GM12878 (cell line): ENCODE results near the gene BMAL1. TPM values are rescaled to one million over a fixed set of nuclear protein-coding genes. Genes with fewer than 3 reads are reported as not detected.
A peak's percentile ranks its signal among the peaks of the same experiment; 100 is the strongest.

Source experiments
- ATF2 ChIP-seq: IDR thresholded peaks from 2 replicates; pipeline ENCODE4 v1.6.1; 2012; ENCODE audit warnings: low read length, inconsistent platforms
- ATF7 ChIP-seq: fragments of 450-650 bp; IDR thresholded peaks from 2 replicates; pipeline ENCODE4 v1.6.1; 2016; ENCODE audit warnings: low read depth, mild to moderate bottlenecking
- HCFC1 ChIP-seq: fragments of 150-350 bp; IDR thresholded peaks from 2 replicates; pipeline ENCODE4 v1.6.1; 2014; ENCODE audit warnings: low read length
- IKZF1 ChIP-seq: fragments of 450-650 bp; conservative IDR thresholded peaks from 2 replicates; pipeline ENCODE4 v1.6.1; 2017; ENCODE audit warnings: antibody characterized with exemption, mild to moderate bottlenecking
- KAT2A ChIP-seq: conservative IDR thresholded peaks from 2 replicates; pipeline ENCODE4 v1.6.1; 2011; ENCODE audit warnings: low read depth, low read length; ENCODE audit not compliant: control insufficient read depth
- RAD21 ChIP-seq: IDR thresholded peaks from 2 replicates; pipeline ENCODE4 v1.6.1; 2011; ENCODE audit warnings: mild to moderate bottlenecking, low read depth, low read length, moderate library complexity; ENCODE audit not compliant: insufficient read depth
- RELB ChIP-seq: fragments of 450-650 bp; IDR thresholded peaks from 2 replicates; pipeline ENCODE4 v1.6.1; 2017; ENCODE audit warnings: low read depth, mild to moderate bottlenecking, moderate library complexity
- RUNX3 ChIP-seq: IDR thresholded peaks from 2 replicates; pipeline ENCODE4 v1.6.1; 2012; ENCODE audit warnings: low read length, inconsistent platforms
- SKIL ChIP-seq: fragments of 450-650 bp; IDR thresholded peaks from 2 replicates; pipeline ENCODE4 v1.6.1; 2017; ENCODE audit warnings: mild to moderate bottlenecking, low read depth, inconsistent platforms; ENCODE audit not compliant: poor library complexity, severe bottlenecking
- YY1 ChIP-seq: IDR thresholded peaks from 2 replicates; pipeline ENCODE4 v1.6.1; 2011; ENCODE audit warnings: low read depth, mild to moderate bottlenecking, low read length
- polyA plus RNA-seq, 11 experiments: library from polyadenylated mRNA; depleted of rRNA in 4 of 11; unstranded in 6 of 11; stranded (reverse) in 5 of 11; fragments of >200 nt; fragmentation: Nextera tagmentation in 4 of 11; fragmentation: Illumina TruSeq in 1 of 11; extraction: Ambion mirVana in 4 of 11; extraction: Trizol in 1 of 11; gene quantifications; 1 replicate in 1 of 11; 2 replicates in 10 of 11; pipeline versions ENCODE4 v1.2.1 to v1.2.3, GENCODE V29; 2011 to 2016; ENCODE audit warnings: inconsistent platforms in 2 of 11, missing spikeins in 2 of 11, low read depth in 1 of 11
- total RNA-seq, 4 experiments: library from RNA; depleted of rRNA in 3 of 4; stranded (reverse); fragments of >200 nt in 3 of 4; fragmentation: Illumina TruSeq in 1 of 4; extraction: Trizol in 1 of 4; gene quantifications; 2 replicates each; pipeline versions ENCODE4 v1.2.1 to v1.2.3, GENCODE V29; 2013 to 2021

BMAL1 gene
- total and polyA plus RNA-seq, 10 of the 15 experiments (the other 5 are each of a cell fraction or from before 2014, with no cell fraction given), result 3.5 to 40.6 (median 13.6) TPM

- TF ChIP-seq ATF2, result 0 out of 2 replicates have a peak, but pooled peaks have one; percentile 16
- peak; percentile 15; the same call in 1 of the 2 replicates for TF ChIP-seq IKZF1
- peak; percentile 54 for TF ChIP-seq RUNX3
- no peak for TF ChIP-seq HCFC1
- peak; percentile 84 for TF ChIP-seq ATF7
- no peak for TF ChIP-seq KAT2A
- no peak for TF ChIP-seq YY1
- no peak for TF ChIP-seq RAD21
- peak; percentile 10 for TF ChIP-seq SKIL
- TF ChIP-seq RELB, result peak; percentile 35; the same call in 1 of the 2 replicates
Observed at GRCh38 chr11:13338019-13338426, 60.4 kb downstream of the BMAL1 start (continued).
